NCI-H2107 treated with DMSO at 0.1 percent for 48 hours (cell line): ENCODE measurements around the gene MINPP1.
"Not testable (repeated sequence)": the region's sequence is repeated elsewhere in the genome, so short reads cannot be mapped to it uniquely, and the experiment has no call there.

Source experiments
- DNase-seq: peaks from one replicate; lab custom pipeline; 2025; ENCODE audit not compliant: unreplicated experiment; lab: John Stamatoyannopoulos, UW

The MINPP1 gene

GRCh38 chr10:87560495-87561129 lies 55.9 kb downstream of the MINPP1 start:
- no peak for DNase-seq

DNA sequence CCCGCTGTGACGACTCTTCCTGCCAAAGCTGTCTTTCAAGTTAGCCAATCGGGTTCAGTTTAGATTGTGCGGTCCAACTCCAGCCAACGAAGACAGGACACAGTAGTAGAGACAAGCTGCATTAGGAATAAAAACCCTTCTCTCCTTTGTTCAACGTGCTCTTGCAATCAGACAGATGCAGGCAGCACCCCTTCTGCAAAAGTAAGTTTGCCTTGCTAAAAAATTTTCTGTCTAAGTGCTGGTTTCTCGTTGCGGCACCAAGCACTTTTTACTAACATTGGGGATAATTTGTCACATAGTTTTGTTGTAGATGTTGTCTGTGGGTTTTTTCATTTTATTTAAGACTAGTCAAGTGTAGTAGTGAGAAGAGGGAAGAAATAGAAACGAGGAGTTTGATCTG lies 58.1 kb downstream of the MINPP1 start:
- DNase-seq, result no peak

GRCh38 chr10:87565010-87565409 lies 60.3 kb downstream of the MINPP1 start:
- no peak for DNase-seq

DNA sequence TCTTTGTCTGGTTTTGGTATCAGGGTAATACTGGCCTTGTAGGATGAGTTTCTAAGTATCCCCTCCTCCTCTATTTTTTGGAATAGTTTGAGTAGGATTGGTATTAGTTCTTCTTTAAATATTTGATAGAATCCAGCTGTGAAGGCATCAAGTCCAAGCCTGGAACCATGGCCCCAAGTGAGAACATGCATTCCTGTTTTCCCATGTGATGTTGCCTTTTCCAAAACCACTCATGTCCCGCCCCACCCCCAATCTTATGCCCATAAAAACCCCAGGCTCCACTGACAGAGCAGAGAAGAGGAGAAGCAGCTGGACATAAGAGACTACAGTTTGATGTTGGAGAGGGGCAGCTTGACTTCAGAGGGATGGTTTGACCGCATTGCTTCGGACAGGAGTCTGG lies 71.2 kb downstream of the MINPP1 start:
- DNase-seq, result no peak

DNA sequence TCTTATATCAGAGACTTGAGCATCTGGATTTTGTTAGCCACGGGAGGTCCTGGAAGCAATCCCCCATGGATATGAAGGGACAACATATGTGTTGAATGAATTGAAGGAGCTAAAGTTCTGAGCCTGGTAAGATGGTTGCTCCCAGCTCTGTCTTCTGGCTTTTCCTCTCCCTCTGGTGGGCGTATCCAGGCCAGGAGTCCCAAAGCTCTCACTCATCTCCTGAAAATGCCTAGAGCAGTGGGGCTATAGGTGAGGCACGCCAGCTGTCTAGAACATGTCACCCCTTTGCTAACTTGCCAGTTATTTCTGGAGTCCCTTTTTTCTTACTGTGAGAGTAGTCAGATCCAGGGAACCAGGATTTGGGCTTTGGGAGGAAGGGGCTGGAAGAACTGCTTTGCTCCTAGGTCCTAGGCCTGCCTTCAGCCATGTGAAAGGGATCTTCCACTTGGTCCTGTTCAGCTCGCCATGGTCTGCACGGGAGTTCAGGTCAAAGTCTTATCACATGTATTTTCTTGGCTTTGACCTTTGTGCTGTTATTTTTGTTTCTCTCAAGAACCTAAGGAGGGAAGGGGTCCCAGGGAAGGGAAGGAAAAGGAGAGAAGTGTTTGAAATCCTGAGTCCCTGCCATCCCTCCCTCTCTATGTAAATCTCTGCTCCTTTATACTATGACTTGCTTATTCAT lies 73.6 kb downstream of the MINPP1 start:
- DNase-seq, result no peak

GRCh38 chr10:87578842-87579401 lies 74.2 kb downstream of the MINPP1 start:
- DNase-seq, result no peak

DNA sequence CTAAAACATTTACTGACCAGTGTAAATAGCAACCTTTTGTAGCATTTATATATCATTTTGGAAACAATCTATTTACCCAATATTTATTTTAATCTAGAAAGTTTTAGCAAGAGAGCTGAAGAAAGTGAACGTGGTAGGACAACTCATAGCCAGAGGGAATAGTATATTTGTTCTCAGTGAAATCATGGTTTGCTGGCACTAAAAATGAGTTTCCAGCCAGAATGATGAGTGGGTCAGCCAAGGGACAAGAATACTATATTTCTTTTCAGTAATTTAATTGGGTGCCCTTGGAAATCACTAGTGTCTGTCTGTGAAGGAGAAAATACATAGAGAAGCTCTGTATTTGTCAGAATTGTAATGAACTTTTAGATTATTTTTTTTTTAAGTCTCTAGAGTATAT lies 74.9 kb downstream of the MINPP1 start:
- no peak for DNase-seq

DNA sequence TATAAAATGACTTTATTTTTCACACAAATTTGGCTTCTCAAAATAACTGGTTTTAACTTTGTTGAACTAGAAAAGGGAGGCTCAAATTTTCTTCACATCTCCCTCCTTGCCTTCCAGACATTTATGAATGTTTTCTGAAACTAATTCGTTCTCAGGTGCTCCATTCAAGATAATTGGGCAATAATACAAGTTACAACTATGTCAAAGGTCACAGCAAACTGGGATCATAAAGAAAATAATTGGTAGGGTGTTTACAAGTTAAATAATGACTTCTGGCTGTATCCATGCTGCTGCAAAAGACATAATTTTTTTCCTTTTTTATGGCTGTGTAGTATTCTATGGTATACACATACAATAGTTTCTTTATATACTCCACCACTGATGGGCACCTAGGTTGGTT lies 75.3 kb downstream of the MINPP1 start:
- no peak for DNase-seq

DNA sequence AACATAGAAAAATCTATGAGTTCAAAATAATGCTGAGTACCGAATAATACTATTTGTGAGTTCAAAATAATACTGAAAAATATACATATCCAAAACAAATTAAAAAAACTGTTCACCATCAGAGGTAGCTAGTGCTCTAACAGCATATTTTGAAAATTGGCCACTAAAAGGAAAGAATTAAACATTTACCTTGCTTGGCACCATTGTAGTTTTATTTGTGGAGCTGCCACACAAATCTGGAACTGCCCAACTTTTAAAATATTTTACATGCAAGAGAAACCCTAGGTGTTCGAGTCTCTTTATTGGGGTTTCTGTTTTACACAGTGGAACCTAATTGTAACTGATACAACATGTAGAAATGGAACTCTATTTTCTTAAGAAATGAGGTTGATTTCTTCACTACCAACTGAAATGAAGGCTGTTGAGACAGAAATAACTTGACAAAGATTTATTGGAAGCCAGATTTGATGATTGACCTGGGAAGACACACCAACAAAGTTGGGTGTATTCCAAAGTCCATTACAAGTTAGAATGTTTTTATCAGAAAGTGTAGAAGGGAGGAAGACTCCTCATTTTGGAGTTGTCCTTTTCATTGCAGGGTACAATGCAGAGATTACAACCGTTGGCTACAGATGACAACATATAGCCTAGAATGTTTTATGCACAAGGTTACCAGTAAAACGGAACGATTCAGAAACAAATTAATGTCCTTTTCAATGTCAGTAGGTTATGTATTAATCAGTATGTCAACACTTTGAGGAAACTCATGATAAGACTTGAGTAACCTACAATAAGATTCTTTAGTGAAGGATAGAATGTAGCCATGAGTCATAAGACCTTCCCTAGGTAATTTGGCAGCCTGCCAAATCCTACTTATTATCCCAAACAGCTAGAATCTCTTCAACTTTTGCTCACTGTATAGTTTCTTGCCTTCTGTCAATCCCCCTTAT lies 81.1 kb downstream of the MINPP1 start:
- no peak for DNase-seq

- DNase-seq, result no peak
These were observed 85.0 kb downstream of the MINPP1 start for GRCh38 chr10:87589645-87590051.

DNA sequence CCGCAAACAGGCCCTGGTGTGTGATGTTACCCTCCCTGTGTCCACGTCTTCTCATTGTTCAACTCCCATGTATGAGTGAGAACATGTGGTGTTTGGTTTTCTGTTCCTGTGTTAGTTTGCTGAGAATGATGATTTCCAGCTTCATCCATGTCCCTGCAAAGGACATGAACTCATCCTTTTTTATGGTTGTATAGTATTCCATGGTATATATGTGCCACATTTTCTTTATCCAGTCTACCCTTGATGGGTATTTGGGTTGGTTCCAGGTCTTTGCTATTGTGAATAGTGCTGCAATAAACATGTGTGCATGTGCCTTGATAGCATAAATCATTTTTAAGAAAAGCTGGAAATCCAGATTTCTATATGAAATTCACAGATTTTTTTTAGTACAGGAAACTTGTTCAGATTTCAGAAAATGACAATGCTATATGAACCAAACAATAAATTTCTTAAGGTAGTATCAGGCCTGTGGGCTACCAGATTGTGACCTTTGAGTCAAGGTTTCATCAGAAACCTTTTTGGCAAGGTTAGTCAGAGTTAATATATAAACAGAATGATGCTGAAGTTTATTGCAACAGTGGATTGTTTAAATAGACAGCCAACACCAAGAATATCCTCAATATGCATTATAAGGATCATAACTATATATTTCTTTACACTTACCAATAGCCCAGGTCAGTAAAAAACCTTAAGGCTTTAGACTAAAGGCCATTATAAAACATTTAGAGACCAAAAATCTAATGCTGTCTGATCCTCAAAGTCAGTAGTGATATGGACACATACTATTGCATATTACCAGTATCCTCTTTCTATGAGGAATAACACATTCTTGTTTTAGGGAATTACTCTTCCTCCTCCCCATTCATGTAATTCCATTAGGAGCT lies 86.3 kb downstream of the MINPP1 start:
- DNase-seq, result no peak

GRCh38 chr10:87591589-87591886 lies 86.8 kb downstream of the MINPP1 start:
- no peak for DNase-seq

DNA sequence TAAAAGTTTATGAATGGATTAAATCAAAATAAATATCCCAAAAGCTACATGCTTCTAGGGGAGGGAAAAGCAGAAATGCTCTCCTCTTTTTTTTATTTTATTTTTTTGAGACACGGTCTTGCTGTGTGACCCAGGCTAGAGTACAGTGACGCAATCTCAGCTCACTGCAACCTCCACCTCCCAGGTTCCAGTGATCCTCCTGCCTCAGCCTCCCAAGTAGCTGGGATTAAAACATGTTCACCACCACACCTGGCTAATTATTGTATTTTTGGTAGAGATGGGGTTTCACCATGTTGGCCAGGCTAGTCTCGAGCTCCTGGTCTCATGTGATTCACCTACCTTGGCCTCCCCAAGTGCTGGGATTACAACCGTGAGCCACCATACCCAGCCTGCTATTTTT lies 88.2 kb downstream of the MINPP1 start:
- not testable (repeated sequence) for DNase-seq

GRCh38 chr10:87593702-87594101 lies 89.0 kb downstream of the MINPP1 start:
- no peak for DNase-seq

GRCh38 chr10:87594181-87594580 lies 89.5 kb downstream of the MINPP1 start:
- DNase-seq, result no peak

DNA sequence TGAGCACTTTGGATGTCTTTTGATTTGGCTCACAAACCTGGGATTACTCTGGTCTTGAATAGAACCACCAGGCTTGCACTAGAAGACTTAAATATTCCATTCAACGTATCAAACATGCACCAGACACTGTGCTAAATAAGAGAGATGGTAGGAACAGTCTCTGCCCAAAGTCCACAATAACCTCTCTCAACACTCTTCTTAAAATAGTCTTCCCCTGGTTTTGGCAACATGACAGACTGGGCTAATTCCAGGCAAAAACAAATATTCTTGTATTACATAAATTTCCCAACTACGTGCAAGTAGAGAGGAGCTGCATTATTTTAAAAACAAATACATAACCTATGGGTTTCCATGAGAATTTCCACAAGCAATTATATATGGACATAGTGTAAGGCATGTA lies 90.2 kb downstream of the MINPP1 start:
- no peak for DNase-seq

GRCh38 chr10:87596351-87596750 lies 91.7 kb downstream of the MINPP1 start:
- DNase-seq, result no peak

GRCh38 chr10:87598700-87599099 lies 94.0 kb downstream of the MINPP1 start:
- DNase-seq, result no peak

DNA sequence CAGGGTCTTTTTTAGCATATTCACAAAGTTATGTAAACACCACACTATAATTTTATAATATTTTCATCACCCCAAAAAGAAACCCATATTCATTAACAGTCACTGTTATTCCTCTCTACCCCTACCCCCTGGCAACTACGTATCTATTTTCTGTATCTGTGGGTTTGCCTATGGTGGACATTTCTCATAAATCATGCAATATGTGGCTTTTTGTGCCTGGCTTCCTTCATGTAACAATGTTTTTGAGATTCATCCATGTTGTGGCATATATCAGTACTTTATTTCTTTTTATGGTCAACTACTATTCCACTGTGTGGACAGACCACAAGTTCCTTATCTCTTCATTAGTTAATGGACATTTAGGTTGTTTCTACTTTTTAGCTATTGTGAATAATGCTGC lies 95.9 kb downstream of the MINPP1 start:
- no peak for DNase-seq
